OCI-LY3 (cell line): ENCODE data around the gene YIPF4.
"Not testable (repeated sequence)": the region's sequence is repeated elsewhere in the genome, so short reads cannot be mapped to it uniquely, and the experiment has no call there.

Experiments
- H2AFZ ChIP-seq: fragments of 200-600, 300-600 bp; shearing (Covaris generic); 2 replicates; pipeline ENCODE4 v1.6.0; 2014; ENCODE audit warnings: antibody characterized with exemption, low read depth, low read length
- H3K27ac ChIP-seq: fragments of 200-600, 300-600 bp; sonication (generic); 2 replicates; pipeline ENCODE4 v1.5.1; 2014; ENCODE audit warnings: mild to moderate bottlenecking, low read length, moderate library complexity, mixed read lengths
- H3K27me3 ChIP-seq: fragments of 200-600, 300-600 bp; sonication (generic); 2 replicates; pipeline ENCODE4 v1.6.1; 2014; ENCODE audit warnings: low read depth, low read length, mixed read lengths
- H3K36me3 ChIP-seq: fragments of 200-600, 300-600 bp; sonication (generic); replicated peaks from 2 replicates; pipeline ENCODE3; 2014; ENCODE audit warnings: low read depth, low read length, mixed read lengths
- H3K4me1 ChIP-seq: fragments of 300-600, 200-600 bp; sonication (generic); 2 replicates; pipeline ENCODE4 v1.6.1; 2014; ENCODE audit warnings: low read length, mixed read lengths
- H3K4me2 ChIP-seq: fragments of 200-600, 300-600 bp; sonication (generic); 2 replicates; pipeline ENCODE4 v1.6.1; 2014; ENCODE audit warnings: low read length, mixed read lengths
- H3K4me3 ChIP-seq: fragments of 300-600, 200-600 bp; sonication (generic); 2 replicates; pipeline ENCODE4 v1.5.1; 2014; ENCODE audit warnings: antibody characterized with exemption, mild to moderate bottlenecking, low read length, moderate library complexity
- H3K79me2 ChIP-seq: fragments of 300-600, 200-600 bp; shearing (Covaris generic); 2 replicates; pipeline ENCODE4 v1.6.1; 2014; ENCODE audit warnings: mild to moderate bottlenecking, low read length, mixed read lengths
- H3K9ac ChIP-seq: fragments of 300-600, 200-600 bp; shearing (Covaris generic); 2 replicates; pipeline ENCODE4 v1.6.0; 2014; ENCODE audit warnings: mild to moderate bottlenecking, low read length, moderate library complexity
- H3K9me3 ChIP-seq: fragments of 200-600, 300-600 bp; shearing (Covaris generic); 2 replicates; pipeline ENCODE4 v1.6.1; 2014; ENCODE audit warnings: low read length, mixed read lengths; ENCODE audit not compliant: insufficient read depth
- H4K20me1 ChIP-seq: fragments of 200-600, 300-600 bp; sonication (generic); 2 replicates; pipeline ENCODE4 v1.6.1; 2016; ENCODE audit warnings: low read length, mixed read lengths; ENCODE audit not compliant: insufficient read depth
- EZH2phosphoT487 ChIP-seq: fragments of 200-600 bp; shearing (Covaris generic); IDR thresholded peaks from 2 replicates; pipeline ENCODE4 v1.6.1; 2018; ENCODE audit warnings: antibody characterized with exemption, mixed run types, low read depth
- TF ChIP-seq, protein P1 (sequence below): fragments of 200-600, 300-600 bp; sonication (generic); IDR thresholded peaks from 2 replicates; pipeline ENCODE4 v1.5.1; 2014; ENCODE audit warnings: antibody characterized with exemption, low read length, low read depth

The YIPF4 gene

DNA sequence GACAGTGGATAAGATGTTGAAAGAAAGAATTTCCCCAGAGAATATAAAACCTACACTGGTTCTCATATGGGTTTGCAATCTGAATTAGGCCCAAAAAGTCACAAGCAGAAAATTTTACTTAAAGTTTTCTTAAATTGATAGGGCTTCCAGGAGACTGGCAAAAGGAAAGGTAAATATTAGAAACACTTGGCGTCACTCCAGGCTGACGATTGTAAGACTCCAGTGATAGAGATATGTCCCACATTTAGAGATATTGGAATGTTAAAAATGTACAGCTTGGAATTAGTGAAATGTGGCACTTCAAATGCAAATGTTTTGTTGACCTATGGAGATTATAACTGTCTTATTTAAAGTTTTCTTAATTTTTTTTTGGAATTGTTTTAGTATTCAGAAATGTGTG, 14.0 kb downstream of the YIPF4 start:
- H3K36me3 ChIP-seq, result peaks cover 9% of the 10 kb centered on the region
- H3K27me3 ChIP-seq, result no peaks in the 10 kb centered on the region
- no peaks in the 10 kb centered on the region for H3K4me1 ChIP-seq
- peaks cover 4% of the 10 kb centered on the region for H3K79me2 ChIP-seq
- no peak overlapping the region for H3K9ac ChIP-seq
- no peak overlapping the region for H3K4me3 ChIP-seq
- H3K27ac ChIP-seq, result no peak overlapping the region
- no peaks in the 10 kb centered on the region for H3K9me3 ChIP-seq
- H2AFZ ChIP-seq, result no peak overlapping the region
- no peaks in the 10 kb centered on the region for H4K20me1 ChIP-seq
- no peak overlapping the region for H3K4me2 ChIP-seq
- TF ChIP-seq, protein P1, sequence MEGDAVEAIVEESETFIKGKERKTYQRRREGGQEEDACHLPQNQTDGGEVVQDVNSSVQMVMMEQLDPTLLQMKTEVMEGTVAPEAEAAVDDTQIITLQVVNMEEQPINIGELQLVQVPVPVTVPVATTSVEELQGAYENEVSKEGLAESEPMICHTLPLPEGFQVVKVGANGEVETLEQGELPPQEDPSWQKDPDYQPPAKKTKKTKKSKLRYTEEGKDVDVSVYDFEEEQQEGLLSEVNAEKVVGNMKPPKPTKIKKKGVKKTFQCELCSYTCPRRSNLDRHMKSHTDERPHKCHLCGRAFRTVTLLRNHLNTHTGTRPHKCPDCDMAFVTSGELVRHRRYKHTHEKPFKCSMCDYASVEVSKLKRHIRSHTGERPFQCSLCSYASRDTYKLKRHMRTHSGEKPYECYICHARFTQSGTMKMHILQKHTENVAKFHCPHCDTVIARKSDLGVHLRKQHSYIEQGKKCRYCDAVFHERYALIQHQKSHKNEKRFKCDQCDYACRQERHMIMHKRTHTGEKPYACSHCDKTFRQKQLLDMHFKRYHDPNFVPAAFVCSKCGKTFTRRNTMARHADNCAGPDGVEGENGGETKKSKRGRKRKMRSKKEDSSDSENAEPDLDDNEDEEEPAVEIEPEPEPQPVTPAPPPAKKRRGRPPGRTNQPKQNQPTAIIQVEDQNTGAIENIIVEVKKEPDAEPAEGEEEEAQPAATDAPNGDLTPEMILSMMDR, result no peak
- TF ChIP-seq EZH2phosphoT487, result no peak

- H3K27ac ChIP-seq, H3K4me1 ChIP-seq, H3K27me3 ChIP-seq, H3K79me2 ChIP-seq, H3K36me3 ChIP-seq, H4K20me1 ChIP-seq, H3K9me3 ChIP-seq, H3K4me2 ChIP-seq, H3K9ac ChIP-seq, H3K4me3 ChIP-seq, H2AFZ ChIP-seq: not testable (repeated sequence)
Measured at GRCh38 chr2:32293493-32293892, 15.8 kb downstream of the YIPF4 start.

DNA sequence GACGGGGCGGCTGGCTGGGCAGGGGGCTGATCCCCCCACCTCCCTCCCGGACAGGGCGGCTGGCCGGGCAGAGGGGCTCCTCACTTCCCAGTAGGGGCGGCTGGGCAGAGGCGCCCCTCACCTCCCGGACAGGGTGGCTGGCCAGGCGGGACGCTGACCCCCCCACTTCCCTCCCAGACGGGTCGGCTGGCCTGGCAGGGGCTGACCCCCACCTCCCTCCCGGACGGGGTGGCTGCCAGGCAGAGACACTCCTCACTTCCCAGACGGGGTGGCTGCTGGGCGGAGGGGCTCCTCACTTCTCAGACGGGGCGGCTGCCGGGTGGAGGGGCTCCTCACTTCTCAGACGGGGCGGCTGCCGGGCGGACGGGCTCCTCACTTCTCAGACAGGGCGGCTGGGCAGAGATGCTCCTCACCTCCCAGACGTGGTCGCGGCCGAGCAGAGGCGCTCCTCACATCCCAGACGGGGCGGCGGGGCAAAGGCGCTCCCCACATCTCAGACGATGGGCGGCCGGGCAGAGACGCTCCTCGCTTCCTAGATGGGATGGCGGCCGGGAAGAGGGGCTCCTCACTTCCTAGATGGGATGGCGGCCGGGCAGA, 16.4 kb downstream of the YIPF4 start:
- not testable (repeated sequence) for H3K27me3 ChIP-seq, H3K4me3 ChIP-seq, H3K9ac ChIP-seq, H3K36me3 ChIP-seq, H3K9me3 ChIP-seq, H3K27ac ChIP-seq, H2AFZ ChIP-seq, H3K79me2 ChIP-seq, H3K4me2 ChIP-seq, H3K4me1 ChIP-seq, H4K20me1 ChIP-seq

GRCh38 chr2:32310577-32310976, 32.9 kb downstream of the YIPF4 start:
- Histone ChIP-seq H3K27ac (no peak overlapping the region), H3K4me3 (no peak overlapping the region), H3K79me2 (no peaks in the 10 kb centered on the region), H3K27me3 (no peaks in the 10 kb centered on the region), H3K4me1 (no peaks in the 10 kb centered on the region), H4K20me1 (no peaks in the 10 kb centered on the region), H3K36me3 (peaks cover under 1% of the 10 kb centered on the region), H3K9ac (no peak overlapping the region), H3K9me3 (no peaks in the 10 kb centered on the region), H2AFZ (no peak overlapping the region), H3K4me2 (no peak overlapping the region)
- no peak for TF ChIP-seq EZH2phosphoT487
- TF ChIP-seq, protein P1, result no peak

DNA sequence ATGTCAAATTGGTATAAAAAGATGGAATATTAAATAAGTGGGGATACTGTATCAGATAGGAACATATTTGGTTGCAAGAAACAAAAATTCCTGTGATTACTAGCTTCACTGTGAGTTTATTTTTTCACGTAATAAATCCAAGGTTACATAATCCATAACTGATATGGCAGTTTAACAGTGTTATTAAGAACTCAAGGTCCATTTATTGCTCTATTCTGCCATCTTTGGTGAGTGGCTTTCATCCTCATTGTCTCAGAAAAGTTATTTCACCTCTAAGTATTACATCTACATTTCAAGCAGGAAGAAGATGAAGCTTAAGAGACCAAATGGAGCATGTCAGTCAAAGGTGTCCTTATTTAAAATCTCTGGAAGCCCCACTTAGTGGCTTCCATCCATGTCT, 37.2 kb downstream of the YIPF4 start:
- no peak overlapping the region for H3K4me2 ChIP-seq
- no peaks in the 10 kb centered on the region for H3K27me3 ChIP-seq
- no peaks in the 10 kb centered on the region for H3K9me3 ChIP-seq
- H3K27ac ChIP-seq, result no peak overlapping the region
- no peaks in the 10 kb centered on the region for H3K79me2 ChIP-seq
- no peak overlapping the region for H3K9ac ChIP-seq
- no peak overlapping the region for H3K4me3 ChIP-seq
- no peaks in the 10 kb centered on the region for H3K4me1 ChIP-seq
- H2AFZ ChIP-seq, result no peak overlapping the region
- TF ChIP-seq EZH2phosphoT487, result no peak
- TF ChIP-seq, protein P1, result no peak
- no peaks in the 10 kb centered on the region for H4K20me1 ChIP-seq
- H3K36me3 ChIP-seq, result no peaks in the 10 kb centered on the region

- H3K36me3 ChIP-seq, H3K27me3 ChIP-seq, H3K4me3 ChIP-seq, H4K20me1 ChIP-seq, H3K9me3 ChIP-seq, H3K4me1 ChIP-seq, H3K9ac ChIP-seq, H2AFZ ChIP-seq, H3K4me2 ChIP-seq, H3K79me2 ChIP-seq, H3K27ac ChIP-seq: not testable (repeated sequence)
Measured at GRCh38 chr2:32328679-32329078, 51.0 kb downstream of the YIPF4 start.

DNA sequence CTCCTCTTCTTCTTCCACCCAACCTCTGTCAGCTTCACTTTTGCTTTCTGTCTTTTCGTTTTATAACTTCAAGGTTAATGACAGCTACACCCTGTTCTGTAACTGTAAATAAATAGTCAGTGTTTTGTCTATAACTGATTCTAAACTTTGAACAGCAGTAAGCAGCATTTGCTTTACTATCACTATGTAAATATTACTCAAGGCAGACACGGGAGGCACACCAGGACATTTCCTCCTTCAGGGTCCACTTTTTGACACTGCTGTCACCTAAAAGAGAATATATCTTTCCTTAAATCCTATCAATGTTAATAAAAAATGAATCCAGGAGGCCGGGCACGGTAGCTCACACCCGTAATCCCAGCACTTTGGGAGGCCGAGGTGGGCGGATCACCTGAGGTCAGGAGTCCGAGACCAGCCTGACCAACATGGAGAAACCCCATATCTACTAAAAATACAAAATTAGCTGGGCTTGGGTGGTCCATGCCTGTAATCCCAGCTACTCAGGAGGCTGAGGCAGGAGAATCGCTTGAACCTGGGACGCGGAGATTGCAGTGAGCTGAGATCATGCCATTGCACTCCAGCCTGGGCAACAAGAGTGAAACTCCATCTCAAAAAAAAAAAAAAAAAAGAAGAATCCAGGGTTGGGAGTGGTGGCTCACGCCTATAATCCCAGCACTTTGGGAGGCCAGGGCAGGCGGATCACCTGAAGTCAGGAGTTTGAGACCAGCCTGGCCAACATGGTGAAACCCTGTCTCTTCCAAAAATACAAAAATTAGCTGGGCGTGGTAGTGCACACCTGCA, 51.7 kb downstream of the YIPF4 start:
- not testable (repeated sequence) for H4K20me1 ChIP-seq, H3K9ac ChIP-seq, H3K36me3 ChIP-seq, H2AFZ ChIP-seq, H3K4me3 ChIP-seq, H3K4me2 ChIP-seq, H3K4me1 ChIP-seq, H3K27ac ChIP-seq, H3K27me3 ChIP-seq, H3K9me3 ChIP-seq, H3K79me2 ChIP-seq
